Measurements from ENCODE around the gene HAS3. TPM values are rescaled to one million over a fixed set of nuclear protein-coding genes. Genes with fewer than 3 reads are reported as not detected.
A peak's percentile ranks its signal among the peaks of the same experiment; 100 is the strongest.

HAS3 gene
- total RNA-seq, 1 experiment from 2014 or later: 2.5 TPM

GRCh38 chr16:69064124-69064763, 41.2 kb upstream of the HAS3 start:
- no peaks in the 10 kb centered on the region for H3K9me3 ChIP-seq (ENCODE audit: insufficient read depth, low read depth)
- peaks cover 39% of the 10 kb centered on the region for H3F3A ChIP-seq (ENCODE audit: insufficient read depth, low read depth)
- DNase-seq: peak; percentile 56 to 92
- H3K4me3 ChIP-seq: no peak overlapping the region
- peak overlapping the region; percentile 47 for H3K4me2 ChIP-seq
- H3K4me1 ChIP-seq (replicated peaks; ENCODE audit: insufficient read depth): peaks cover 28% of the 10 kb centered on the region
- H3K9me2 ChIP-seq (ENCODE audit: insufficient read depth): no peaks in the 10 kb centered on the region
- intact Hi-C loops (cut with micrococcal nuclease; ENCODE audit: unreplicated experiment): no loop called here
- CTCF ChIA-PET: no interaction called here
- H3K27me3 ChIP-seq (ENCODE audit: insufficient read depth, low read depth): no peaks in the 10 kb centered on the region
- H3K27ac ChIP-seq: peak overlapping the region; percentile 43; the same call in 1 of the 2 replicates
- POLR2A ChIA-PET (ENCODE audit: unreplicated experiment): interaction anchor here (0.5 kb wide), 1 partner anchor 261 kb away, joined by 4 read pairs; no protein-coding TSS in a partner anchor
- H3K36me3 ChIP-seq (ENCODE audit: low read depth): no peaks in the 10 kb centered on the region
- H3K79me2 ChIP-seq (ENCODE audit: low read depth): no peaks in the 10 kb centered on the region
- H4K20me1 ChIP-seq (ENCODE audit: insufficient read depth): no peaks in the 10 kb centered on the region
- no peak overlapping the region for H2AFZ ChIP-seq
- no peak for TF ChIP-seq EZH2 (IDR thresholded peaks at IDR 0.05; ENCODE audit: low read depth)
- no peak for TF ChIP-seq CTCF (conservative IDR thresholded peaks at IDR 0.05)
- BruUV-seq (replicated peaks): no TSS peak

GRCh38 chr16:69064764-69065313, 40.6 kb upstream of the HAS3 start:
- no TSS peak for BruUV-seq (replicated peaks)
- H3K4me3 ChIP-seq: no peak overlapping the region
- H3F3A ChIP-seq (ENCODE audit: insufficient read depth, low read depth): peaks cover 34% of the 10 kb centered on the region
- intact Hi-C loops (cut with micrococcal nuclease; ENCODE audit: unreplicated experiment): no loop called here
- POLR2A ChIA-PET (ENCODE audit: unreplicated experiment): interaction anchor here (0.6 kb wide), 1 partner anchor 326 kb away, joined by 3 read pairs; no protein-coding TSS in a partner anchor
- H2AFZ ChIP-seq: no peak overlapping the region
- H3K27ac ChIP-seq: peak overlapping the region; percentile 43; the same call in 1 of the 2 replicates
- no peaks in the 10 kb centered on the region for H3K27me3 ChIP-seq (ENCODE audit: insufficient read depth, low read depth)
- H3K79me2 ChIP-seq (ENCODE audit: low read depth): no peaks in the 10 kb centered on the region
- TF ChIP-seq EZH2 (IDR thresholded peaks at IDR 0.05; ENCODE audit: low read depth) (no peak), CTCF (conservative IDR thresholded peaks at IDR 0.05) (no peak)
- no peak for DNase-seq
- H4K20me1 ChIP-seq (ENCODE audit: insufficient read depth): no peaks in the 10 kb centered on the region
- peaks cover 28% of the 10 kb centered on the region for H3K4me1 ChIP-seq (replicated peaks; ENCODE audit: insufficient read depth)
- H3K9me2 ChIP-seq (ENCODE audit: insufficient read depth): no peaks in the 10 kb centered on the region
- no peaks in the 10 kb centered on the region for H3K36me3 ChIP-seq (ENCODE audit: low read depth)
- H3K4me2 ChIP-seq: peak overlapping the region; percentile 47; the same call in 1 of the 2 replicates
- H3K9me3 ChIP-seq (ENCODE audit: insufficient read depth, low read depth): no peaks in the 10 kb centered on the region
- CTCF ChIA-PET: no interaction called here

GRCh38 chr16:69069504-69069903, 35.9 kb upstream of the HAS3 start:
- H3K4me3 ChIP-seq: no peak overlapping the region
- no TSS peak for BruUV-seq (replicated peaks)
- CTCF ChIA-PET: interaction anchor here (0.5 kb wide), 1 partner anchor 51 kb away, joined by 6 read pairs; no protein-coding TSS in a partner anchor

More at GRCh38 chr16:69069504-69069903, 35.9 kb upstream of the HAS3 start:
- H2AFZ ChIP-seq: no peak overlapping the region
- no peak overlapping the region for H3K27ac ChIP-seq
- peaks cover 48% of the 10 kb centered on the region for H3K4me1 ChIP-seq (replicated peaks; ENCODE audit: insufficient read depth)
- H3K79me2 ChIP-seq (ENCODE audit: low read depth): no peaks in the 10 kb centered on the region
- intact Hi-C loops (cut with micrococcal nuclease; ENCODE audit: unreplicated experiment): no loop called here
- DNase-seq: no peak
- H3K9me3 ChIP-seq (ENCODE audit: insufficient read depth, low read depth): no peaks in the 10 kb centered on the region
- H3K36me3 ChIP-seq (ENCODE audit: low read depth): no peaks in the 10 kb centered on the region
- H3F3A ChIP-seq (ENCODE audit: insufficient read depth, low read depth): peaks cover 36% of the 10 kb centered on the region
- no peaks in the 10 kb centered on the region for H4K20me1 ChIP-seq (ENCODE audit: insufficient read depth)
- TF ChIP-seq EZH2 (IDR thresholded peaks at IDR 0.05; ENCODE audit: low read depth): no peak
- TF ChIP-seq CTCF (conservative IDR thresholded peaks at IDR 0.05): no peak
- no peaks in the 10 kb centered on the region for H3K27me3 ChIP-seq (ENCODE audit: insufficient read depth, low read depth)
- no peak overlapping the region for H3K4me2 ChIP-seq
- H3K9me2 ChIP-seq (ENCODE audit: insufficient read depth): no peaks in the 10 kb centered on the region
- POLR2A ChIA-PET (ENCODE audit: unreplicated experiment): no interaction called here
